HuH-7.5 (cell line): Measurements from ENCODE around the gene XRCC3.
A peak's percentile ranks its signal among the peaks of the same experiment; 100 is the strongest.

Experiments
- DNase-seq: peaks from one replicate; pipeline ENCODE4 v3.0.0; 2011; ENCODE audit warnings: low spot score

The XRCC3 gene

GRCh38 chr14:103715052-103716000 lies at the start of gene XRCC3, which contains the start of gene ZFYVE21:
Gene XRCC3 (minus strand): TSS chr14:103715451. CDS start chr14:103711087, 4,364 bp downstream.
Gene ZFYVE21 (plus strand): TSS chr14:103715810. CDS start chr14:103715842, 32 bp downstream.
- peak; percentile 100 for DNase-seq

- DNase-seq: no peak
These were observed 48.7 kb upstream of the XRCC3 start for GRCh38 chr14:103763730-103764488.

GRCh38 chr14:103762541-103762940 lies 47.3 kb upstream of the XRCC3 start:
- DNase-seq: no peak

- DNase-seq: no peak
These were observed 46.8 kb upstream of the XRCC3 start for GRCh38 chr14:103762036-103762435.

- DNase-seq: no peak
These were observed 43.0 kb upstream of the XRCC3 start for GRCh38 chr14:103758059-103758776.

GRCh38 chr14:103755060-103755459 lies 39.8 kb upstream of the XRCC3 start:
- DNase-seq: no peak

- no peak for DNase-seq
These were observed 38.5 kb upstream of the XRCC3 start for GRCh38 chr14:103753774-103754173.

- no peak for DNase-seq
These were observed 34.6 kb upstream of the XRCC3 start for GRCh38 chr14:103749860-103750259.

GRCh38 chr14:103749452-103749851 lies 34.2 kb upstream of the XRCC3 start:
- no peak for DNase-seq

GRCh38 chr14:103748534-103748857 lies 33.2 kb upstream of the XRCC3 start:
- no peak for DNase-seq

- DNase-seq: no peak
These were observed 31.4 kb upstream of the XRCC3 start for GRCh38 chr14:103746701-103747100.

GRCh38 chr14:103745424-103745823 lies 30.2 kb upstream of the XRCC3 start:
- DNase-seq: no peak

GRCh38 chr14:103744621-103745395 lies 29.6 kb upstream of the XRCC3 start:
- DNase-seq: no peak

- DNase-seq: no peak
These were observed 28.4 kb upstream of the XRCC3 start for GRCh38 chr14:103743691-103744090.

- DNase-seq: no peak
These were observed 27.4 kb upstream of the XRCC3 start for GRCh38 chr14:103742499-103743255.

GRCh38 chr14:103741876-103742275 lies 26.6 kb upstream of the XRCC3 start:
- DNase-seq: no peak

- no peak for DNase-seq
These were observed 25.9 kb upstream of the XRCC3 start for GRCh38 chr14:103740991-103741689.

- no peak for DNase-seq
These were observed 24.7 kb upstream of the XRCC3 start for GRCh38 chr14:103739793-103740501.

- no peak for DNase-seq
These were observed 24.2 kb upstream of the XRCC3 start for GRCh38 chr14:103739466-103739792.
